Stimulated activated CD4-positive, alpha-beta T cell treated with anti-CD3 and anti-CD28 coated beads, Interleukin-1b, Interleukin-23, amount 100 ng/mL, for 1 hour (primary cell): ENCODE data around the gene VAV1.
"Not testable (repeated sequence)": the region's sequence is repeated elsewhere in the genome, so short reads cannot be mapped to it uniquely, and the experiment has no call there.

Experiments
- DNase-seq, 2 donors: peaks; one replicate each; pipeline ENCODE4 v3.0.0-alpha.2; 2020; ENCODE audit warnings: low read depth in 2 of 2

Gene VAV1

GRCh38 chr19:6848986-6849385, 76.5 kb downstream of the VAV1 start:
- DNase-seq: no peak

- DNase-seq: no peak
Observed at GRCh38 chr19:6849876-6850275, 77.4 kb downstream of the VAV1 start.

DNA sequence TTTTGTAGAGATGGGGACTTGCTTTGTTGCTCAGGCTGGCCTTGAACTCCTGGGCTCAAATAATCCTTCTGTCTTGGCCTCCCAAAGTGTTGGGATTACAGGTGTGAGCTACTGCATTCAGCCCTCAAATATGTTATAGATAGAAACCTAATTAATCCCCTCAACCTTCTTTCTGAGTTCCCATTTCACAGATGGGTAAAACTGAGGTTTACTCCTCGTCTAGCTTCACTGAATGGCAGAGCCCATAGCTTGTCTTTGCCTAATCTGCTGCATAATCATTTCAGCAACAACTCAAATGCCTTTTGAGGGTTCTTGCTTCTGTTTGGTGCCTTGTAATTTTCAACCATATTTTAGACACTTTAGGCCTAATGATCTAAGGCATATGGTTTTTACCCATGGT, 78.9 kb downstream of the VAV1 start:
- no peak for DNase-seq

GRCh38 chr19:6852001-6852400, 79.5 kb downstream of the VAV1 start:
- DNase-seq: no peak

GRCh38 chr19:6853868-6854267, 81.4 kb downstream of the VAV1 start:
- DNase-seq: no peak

- DNase-seq: no peak
Observed at GRCh38 chr19:6854758-6855157, 82.2 kb downstream of the VAV1 start.

- DNase-seq: no peak
Observed at GRCh38 chr19:6856749-6857372, 84.4 kb downstream of the VAV1 start.

DNA sequence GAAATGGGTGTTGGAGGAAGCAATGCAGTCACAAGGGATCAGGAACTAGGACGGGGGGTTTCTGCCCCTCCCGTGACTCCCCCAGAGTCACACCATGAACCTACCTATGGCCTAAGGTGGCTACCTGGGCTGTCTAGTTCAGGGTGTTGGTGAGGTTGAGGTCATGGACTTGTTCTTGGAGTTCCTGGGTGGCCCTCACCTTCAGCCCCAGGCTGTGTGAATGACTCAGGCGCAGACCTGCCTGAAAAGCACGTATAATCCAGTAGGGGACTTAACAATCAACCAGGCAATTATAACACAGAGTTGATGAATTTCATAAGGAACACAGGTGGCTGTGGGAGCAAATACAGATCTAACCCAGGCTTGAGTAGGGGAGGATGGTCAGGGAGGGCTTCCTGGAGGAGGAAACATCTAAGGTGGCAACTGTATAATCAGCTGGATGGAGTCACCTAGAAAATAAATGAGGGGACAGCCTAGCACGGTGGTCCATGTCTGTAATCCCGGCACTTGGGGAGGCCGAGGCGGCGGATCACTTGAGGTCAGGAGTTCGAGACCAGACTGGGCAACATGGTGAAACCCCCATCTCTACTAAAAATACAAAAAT, 89.3 kb downstream of the VAV1 start:
- no peak for DNase-seq

GRCh38 chr19:6862673-6863078, 90.2 kb downstream of the VAV1 start:
- DNase-seq: peak; percentile 82

- no peak for DNase-seq
Observed at GRCh38 chr19:6864325-6864940, 91.9 kb downstream of the VAV1 start.

GRCh38 chr19:6865849-6866248, 93.3 kb downstream of the VAV1 start:
- no peak for DNase-seq

GRCh38 chr19:6866741-6867151, 94.2 kb downstream of the VAV1 start:
- DNase-seq: no peak

DNA sequence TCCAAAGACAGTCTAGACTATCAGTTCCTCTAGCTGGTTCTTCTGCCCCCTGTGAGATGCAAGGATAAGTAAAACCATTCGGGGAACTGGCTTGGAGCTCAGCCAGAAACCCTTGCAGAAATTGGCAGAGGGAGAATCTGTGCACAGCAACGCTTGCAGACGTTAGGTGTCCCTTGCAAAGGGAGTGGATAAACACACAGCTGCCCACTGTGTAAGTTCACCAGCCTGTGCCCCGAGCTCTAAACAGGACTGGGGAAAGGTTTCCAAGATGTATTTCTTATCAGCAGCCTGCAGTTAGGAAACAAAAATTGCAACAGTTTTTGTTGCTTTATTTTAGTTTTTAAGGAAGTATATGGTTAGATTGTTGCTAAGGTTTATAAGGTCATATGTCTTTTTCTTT, 95.8 kb downstream of the VAV1 start:
- DNase-seq: no peak

GRCh38 chr19:6869151-6869882, 96.8 kb downstream of the VAV1 start:
- DNase-seq: not testable (repeated sequence)

DNA sequence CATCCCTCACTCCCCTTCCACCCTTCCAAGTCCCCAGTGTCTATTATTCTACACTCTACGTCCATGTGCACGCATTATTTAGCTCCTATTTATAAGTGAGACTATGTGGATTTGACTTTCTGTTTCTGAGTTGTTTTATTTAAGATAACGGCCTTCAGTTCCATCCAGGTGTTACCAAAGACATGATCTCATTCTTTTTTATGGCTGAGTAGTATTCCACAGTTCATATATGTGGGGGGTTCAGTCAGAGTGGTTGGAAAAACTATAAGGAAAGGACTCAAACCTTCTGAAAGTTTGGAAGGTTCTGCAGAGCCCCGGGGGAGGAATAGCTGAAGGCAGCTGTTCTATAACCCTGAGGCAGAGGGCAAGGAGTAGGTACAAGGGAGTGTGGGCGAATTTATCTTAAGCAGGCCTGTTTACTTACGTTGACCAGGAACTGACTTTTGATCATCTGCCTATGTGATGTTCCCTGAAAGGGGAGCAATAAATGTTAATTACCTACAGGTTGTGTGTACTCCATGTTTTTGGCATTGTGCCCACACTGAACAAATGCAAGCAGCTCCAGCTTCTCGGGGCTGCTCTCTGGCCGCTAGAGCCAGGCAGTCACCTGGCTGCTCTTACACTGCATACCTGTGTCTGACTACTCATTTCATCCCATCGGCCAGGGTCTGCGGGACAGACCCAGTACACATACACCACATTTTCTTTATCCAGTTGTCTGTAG, 101.4 kb downstream of the VAV1 start:
- no peak for DNase-seq

DNA sequence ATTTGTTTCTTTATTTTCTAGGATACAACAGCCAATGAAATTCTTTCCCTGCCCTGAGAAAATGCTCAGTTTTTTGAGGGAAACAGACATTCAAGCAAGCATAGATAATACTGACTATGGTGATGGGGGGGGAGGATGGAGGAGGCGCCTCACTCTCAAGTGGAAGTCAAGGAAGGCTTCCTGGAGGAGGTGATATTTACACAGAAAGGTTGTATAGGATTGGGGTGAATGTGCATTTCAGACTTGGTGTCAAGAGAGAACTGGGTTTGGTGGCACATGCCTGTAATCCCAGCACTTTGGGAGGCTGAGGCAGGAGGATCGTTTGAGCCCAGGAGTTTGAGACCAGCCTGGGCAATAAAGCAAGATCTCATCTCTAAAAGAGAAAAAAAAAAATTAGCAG, 102.7 kb downstream of the VAV1 start:
- DNase-seq: no peak

GRCh38 chr19:6876748-6877147, 104.2 kb downstream of the VAV1 start:
- DNase-seq: no peak

- DNase-seq: no peak
Observed at GRCh38 chr19:6877766-6878165, 105.3 kb downstream of the VAV1 start.

DNA sequence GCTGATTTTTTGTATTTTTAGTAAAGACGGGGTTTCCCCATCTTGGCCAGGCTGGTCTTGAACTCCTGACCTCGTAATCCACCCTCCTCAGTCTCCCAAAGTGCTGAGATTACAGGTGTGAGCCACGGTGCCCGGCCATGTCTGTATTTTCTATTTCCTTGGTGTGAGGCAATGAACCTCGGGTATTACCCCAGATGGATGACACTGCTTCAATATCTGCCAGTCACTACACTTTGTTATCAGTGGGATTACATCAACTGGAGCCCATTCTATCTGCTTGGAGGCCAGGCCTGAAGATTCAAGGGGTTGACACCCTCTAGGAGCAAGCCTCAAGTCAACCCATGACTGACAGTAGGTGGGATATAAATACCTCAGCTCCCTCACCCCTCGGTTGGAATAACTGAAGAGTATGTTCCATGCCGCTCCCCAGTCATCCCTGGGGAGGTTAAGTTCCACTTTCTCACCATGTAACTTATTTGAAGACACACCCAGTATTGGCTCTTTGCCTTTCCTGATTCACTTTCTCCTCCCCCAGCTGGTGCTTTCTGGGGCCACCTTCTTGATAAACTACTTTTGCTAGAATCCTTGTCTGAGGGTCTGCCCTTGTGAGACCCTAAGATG, 113.9 kb downstream of the VAV1 start:
- no peak for DNase-seq

DNA sequence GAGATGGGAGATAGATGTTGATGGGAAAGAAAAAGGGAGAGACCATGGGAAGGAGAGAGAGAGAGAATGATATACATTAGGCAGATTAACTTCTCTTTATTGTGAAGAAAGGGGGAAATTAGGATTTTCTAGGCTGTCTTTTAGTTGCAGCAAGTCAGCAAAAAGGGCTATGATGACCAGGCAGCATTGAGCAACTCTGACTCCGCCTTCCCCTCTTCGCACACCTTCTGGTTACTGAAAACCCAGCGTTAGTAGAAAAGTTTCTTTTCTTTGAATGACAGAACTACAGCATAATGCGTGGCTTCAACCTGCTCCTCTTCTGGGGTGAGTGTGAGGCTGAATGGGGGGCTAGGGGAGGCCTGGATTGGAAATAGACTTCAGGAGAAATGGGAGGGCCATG, 114.8 kb downstream of the VAV1 start, which contains the start of gene ADGRE1:
Gene ADGRE1, plus strand, starts transcription at position 264 of the 400 bp plus-strand sequence. Its CDS starts 30 bp downstream, at position 294.
- DNase-seq: no peak

- no peak for DNase-seq
Observed at GRCh38 chr19:6888967-6889366, 116.5 kb downstream of the VAV1 start.
